C4-2B (cell line): ENCODE measurements around the gene LAMB1.

ENCODE experiments used
- H3K27ac ChIP-seq: fragments of 450-650 bp; 2 replicates; pipeline ENCODE4 v1.5.1; 2017
- CTCF ChIP-seq: fragments of 450-650 bp; conservative IDR thresholded peaks from 2 replicates; pipeline ENCODE4 v1.5.1; 2017; ENCODE audit warnings: mild to moderate bottlenecking
- ZFX ChIP-seq: fragments of 450-650 bp; IDR thresholded peaks from 2 replicates; pipeline ENCODE4 v1.6.1; 2017

LAMB1 gene

GRCh38 chr7:107951172-107951787, 51.7 kb downstream of the LAMB1 start:
- no peak for TF ChIP-seq ZFX
- no peak for TF ChIP-seq CTCF
- H3K27ac ChIP-seq, result no peak overlapping the region

GRCh38 chr7:107949443-107949935, 53.5 kb downstream of the LAMB1 start:
- TF ChIP-seq ZFX, result no peak
- no peak for TF ChIP-seq CTCF
- peak overlapping the region; percentile 20; the same call in 1 of the 2 replicates for H3K27ac ChIP-seq

- H3K27ac ChIP-seq, result no peak overlapping the region
Observed at GRCh38 chr7:107948645-107949442, 54.1 kb downstream of the LAMB1 start.

GRCh38 chr7:107946881-107947280, 56.1 kb downstream of the LAMB1 start:
- no peak overlapping the region for H3K27ac ChIP-seq
- TF ChIP-seq CTCF, result no peak
- no peak for TF ChIP-seq ZFX

More at GRCh38 chr7:107948645-107949442, 54.1 kb downstream of the LAMB1 start:
- TF ChIP-seq CTCF (no peak), ZFX (no peak)

- TF ChIP-seq ZFX (no peak), CTCF (no peak)
- no peak overlapping the region for H3K27ac ChIP-seq
Observed at GRCh38 chr7:107946451-107946850, 56.5 kb downstream of the LAMB1 start.

- TF ChIP-seq ZFX (no peak), CTCF (no peak)
- no peak overlapping the region for H3K27ac ChIP-seq
Observed at GRCh38 chr7:107945332-107945731, 57.6 kb downstream of the LAMB1 start.

- TF ChIP-seq CTCF (no peak), ZFX (no peak)
- H3K27ac ChIP-seq, result no peak overlapping the region
Observed at GRCh38 chr7:107944411-107945169, 58.4 kb downstream of the LAMB1 start.
